Stimulated activated CD4-positive, alpha-beta T cell treated with anti-CD3 and anti-CD28 coated beads, Interleukin-2, amount 100 ng/mL, for 24 hours (primary cell): ENCODE results near the gene PCDHB11.
"Not testable (repeated sequence)": the region's sequence is repeated elsewhere in the genome, so short reads cannot be mapped to it uniquely, and the experiment has no call there.

Source experiments
- DNase-seq, 2 donors: peaks; one replicate each; pipeline ENCODE4 v3.0.0-alpha.2; 2020

Gene PCDHB11

DNA sequence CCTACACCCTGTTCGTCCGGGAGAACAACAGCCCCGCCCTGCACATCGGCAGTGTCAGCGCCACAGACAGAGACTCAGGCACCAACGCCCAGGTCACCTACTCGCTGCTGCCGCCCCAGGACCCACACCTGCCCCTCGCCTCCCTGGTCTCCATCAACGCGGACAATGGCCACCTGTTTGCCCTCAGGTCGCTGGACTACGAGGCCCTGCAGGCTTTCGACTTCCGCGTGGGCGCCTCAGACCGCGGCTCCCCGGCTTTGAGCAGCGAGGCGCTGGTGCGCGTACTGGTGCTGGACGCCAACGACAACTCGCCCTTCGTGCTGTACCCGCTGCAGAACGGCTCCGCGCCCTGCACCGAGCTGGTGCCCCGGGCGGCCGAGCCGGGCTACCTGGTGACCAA lies 10.7 kb upstream of the PCDHB11 start:
- not testable (repeated sequence) for DNase-seq

DNA sequence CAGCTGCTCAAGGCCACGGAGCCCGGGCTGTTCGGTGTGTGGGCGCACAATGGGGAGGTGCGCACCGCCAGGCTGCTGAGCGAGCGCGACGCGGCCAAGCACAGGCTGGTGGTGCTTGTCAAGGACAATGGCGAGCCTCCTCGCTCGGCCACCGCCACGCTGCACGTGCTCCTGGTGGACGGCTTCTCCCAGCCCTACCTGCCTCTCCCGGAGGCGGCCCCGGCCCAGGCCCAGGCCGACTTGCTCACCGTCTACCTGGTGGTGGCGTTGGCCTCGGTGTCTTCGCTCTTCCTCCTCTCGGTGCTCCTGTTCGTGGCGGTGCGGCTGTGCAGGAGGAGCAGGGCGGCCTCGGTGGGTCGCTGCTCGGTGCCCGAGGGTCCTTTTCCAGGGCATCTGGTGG lies 10.3 kb upstream of the PCDHB11 start:
- not testable (repeated sequence) for DNase-seq

DNA sequence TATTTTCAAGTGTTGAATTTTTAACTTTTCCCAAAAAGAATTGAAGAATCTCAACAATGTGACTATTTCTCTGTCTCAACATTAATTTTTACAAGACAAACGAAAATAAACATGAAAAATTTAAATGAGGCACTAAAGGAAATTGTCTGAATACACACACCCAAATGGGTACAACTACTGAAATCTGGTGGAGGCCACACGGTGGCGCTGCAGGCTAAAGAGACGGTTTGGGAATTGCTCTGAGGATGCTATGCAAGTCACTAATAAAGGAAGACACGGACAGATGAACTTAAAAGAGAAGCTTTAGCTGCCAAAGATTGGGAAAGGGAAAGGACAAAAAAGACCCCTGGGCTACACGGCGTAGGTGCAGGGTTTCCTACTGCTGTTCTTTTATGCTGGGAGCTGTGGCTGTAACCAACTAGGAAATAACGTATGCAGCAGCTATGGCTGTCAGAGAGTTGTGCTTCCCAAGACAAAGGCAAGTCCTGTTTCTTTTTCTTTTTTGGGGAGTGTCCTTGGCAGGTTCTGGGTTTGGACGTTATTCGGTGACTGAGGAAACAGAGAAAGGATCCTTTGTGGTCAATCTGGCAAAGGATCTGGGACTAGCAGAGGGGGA lies 7.2 kb upstream of the PCDHB11 start, which contains the start of gene PCDHB10:
Gene PCDHB10 (plus strand): TSS at position 244 of the 616 bp plus-strand sequence. CDS start 200 bp downstream, at position 444.
- peak; percentile 24 to 53 for DNase-seq

DNA sequence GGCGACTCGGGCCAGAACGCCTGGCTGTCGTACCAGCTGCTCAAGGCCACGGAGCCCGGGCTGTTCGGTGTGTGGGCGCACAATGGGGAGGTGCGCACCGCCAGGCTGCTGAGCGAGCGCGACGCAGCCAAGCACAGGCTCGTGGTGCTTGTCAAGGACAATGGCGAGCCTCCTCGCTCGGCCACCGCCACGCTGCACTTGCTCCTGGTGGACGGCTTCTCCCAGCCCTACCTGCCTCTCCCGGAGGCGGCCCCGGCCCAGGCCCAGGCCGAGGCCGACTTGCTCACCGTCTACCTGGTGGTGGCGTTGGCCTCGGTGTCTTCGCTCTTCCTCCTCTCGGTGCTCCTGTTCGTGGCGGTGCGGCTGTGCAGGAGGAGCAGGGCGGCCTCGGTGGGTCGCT lies 5.1 kb upstream of the PCDHB11 start:
- not testable (repeated sequence) for DNase-seq

DNA sequence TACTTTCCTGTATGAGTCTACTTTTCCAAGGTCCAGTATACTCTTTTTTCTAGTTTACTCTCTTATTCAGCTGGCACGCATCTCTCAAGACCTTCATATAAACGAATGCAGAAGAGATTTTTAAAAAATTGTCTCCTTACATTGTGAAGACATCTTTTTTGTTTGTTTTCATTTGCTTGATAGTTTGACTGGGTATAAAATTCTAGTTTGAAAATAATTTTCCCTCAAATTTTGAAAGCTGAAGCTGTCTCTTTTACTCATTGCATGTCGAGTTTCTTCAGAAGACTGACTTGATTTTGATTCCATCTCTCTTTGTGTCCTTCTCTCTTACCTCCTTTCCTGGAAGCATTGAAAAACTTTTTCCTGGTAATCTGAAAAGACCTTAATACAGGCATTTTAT lies 3.1 kb upstream of the PCDHB11 start:
- DNase-seq = no peak

DNA sequence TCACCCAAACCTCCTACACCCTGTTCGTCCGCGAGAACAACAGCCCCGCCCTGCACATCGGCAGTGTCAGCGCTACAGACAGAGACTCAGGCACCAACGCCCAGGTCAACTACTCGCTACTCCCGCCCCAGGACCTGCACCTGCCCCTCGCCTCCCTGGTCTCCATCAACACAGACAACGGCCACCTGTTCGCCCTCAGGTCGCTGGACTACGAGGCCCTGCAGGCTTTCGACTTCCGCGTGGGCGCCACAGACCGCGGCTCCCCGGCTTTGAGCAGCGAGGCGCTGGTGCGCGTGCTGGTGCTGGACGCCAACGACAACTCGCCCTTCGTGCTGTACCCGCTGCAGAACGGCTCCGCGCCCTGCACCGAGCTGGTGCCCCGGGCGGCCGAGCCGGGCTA lies 1.7 kb downstream of the PCDHB11 start:
- DNase-seq = not testable (repeated sequence)

DNA sequence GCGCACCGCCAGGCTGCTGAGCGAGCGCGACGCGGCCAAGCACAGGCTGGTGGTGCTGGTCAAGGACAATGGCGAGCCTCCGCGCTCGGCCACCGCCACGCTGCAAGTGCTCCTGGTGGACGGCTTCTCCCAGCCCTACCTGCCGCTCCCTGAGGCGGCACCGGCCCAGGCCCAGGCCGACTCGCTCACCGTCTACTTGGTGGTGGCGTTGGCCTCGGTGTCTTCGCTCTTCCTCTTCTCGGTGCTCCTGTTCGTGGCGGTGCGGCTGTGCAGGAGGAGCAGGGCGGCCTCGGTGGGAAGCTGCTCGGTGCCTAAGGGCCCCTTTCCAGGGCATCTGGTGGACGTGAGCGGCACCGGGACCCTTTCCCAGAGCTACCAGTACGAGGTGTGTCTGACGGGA lies 2.2 kb downstream of the PCDHB11 start:
- not testable (repeated sequence) for DNase-seq

DNA sequence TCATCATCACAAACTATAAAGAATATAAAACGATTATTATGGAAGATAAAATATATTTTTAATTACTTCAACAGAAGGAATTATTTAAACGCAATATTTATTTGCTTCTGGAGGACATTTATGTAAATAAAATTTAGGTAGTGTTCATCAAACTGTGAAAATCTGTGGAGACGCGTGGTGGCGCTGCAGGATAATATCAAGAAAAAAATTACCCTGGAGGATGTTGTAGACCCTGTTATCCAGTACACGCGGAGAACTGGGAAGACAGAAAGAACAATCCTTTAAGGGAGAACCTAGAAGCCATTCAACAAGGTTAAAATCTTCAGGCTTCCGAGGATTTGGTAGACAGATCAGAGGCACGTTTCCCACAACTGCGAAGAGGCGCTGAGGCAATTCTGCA lies 9.1 kb downstream of the PCDHB11 start, which contains the start of gene PCDHB12:
Gene PCDHB12 (plus strand): TSS at position 242 of the 400 bp plus-strand sequence. CDS start 189 bp downstream, outside the sequence.
- DNase-seq = no peak

DNA sequence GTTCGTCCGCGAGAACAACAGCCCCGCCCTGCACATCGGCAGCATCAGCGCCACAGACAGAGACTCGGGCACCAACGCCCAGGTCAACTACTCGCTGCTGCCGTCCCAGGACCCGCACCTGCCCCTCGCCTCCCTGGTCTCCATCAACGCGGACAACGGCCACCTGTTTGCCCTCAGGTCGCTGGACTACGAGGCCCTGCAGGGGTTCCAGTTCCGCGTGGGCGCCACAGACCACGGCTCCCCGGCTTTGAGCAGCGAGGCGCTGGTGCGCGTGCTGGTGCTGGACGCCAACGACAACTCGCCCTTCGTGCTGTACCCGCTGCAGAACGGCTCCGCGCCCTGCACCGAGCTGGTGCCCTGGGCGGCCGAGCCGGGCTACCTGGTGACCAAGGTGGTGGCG lies 10.9 kb downstream of the PCDHB11 start:
- not testable (repeated sequence) for DNase-seq

DNA sequence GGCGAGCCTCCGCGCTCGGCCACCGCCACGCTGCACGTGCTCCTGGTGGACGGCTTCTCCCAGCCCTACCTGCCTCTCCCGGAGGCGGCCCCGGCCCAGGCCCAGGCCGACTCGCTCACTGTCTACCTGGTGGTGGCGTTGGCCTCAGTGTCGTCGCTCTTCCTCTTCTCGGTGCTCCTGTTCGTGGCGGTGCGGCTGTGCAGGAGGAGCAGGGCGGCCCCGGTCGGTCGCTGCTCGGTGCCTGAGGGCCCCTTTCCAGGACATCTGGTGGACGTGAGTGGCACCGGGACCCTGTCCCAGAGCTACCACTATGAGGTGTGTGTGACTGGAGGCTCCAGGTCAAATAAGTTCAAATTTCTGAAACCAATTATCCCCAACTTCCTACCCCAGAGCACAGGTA lies 11.4 kb downstream of the PCDHB11 start:
- not testable (repeated sequence) for DNase-seq

DNA sequence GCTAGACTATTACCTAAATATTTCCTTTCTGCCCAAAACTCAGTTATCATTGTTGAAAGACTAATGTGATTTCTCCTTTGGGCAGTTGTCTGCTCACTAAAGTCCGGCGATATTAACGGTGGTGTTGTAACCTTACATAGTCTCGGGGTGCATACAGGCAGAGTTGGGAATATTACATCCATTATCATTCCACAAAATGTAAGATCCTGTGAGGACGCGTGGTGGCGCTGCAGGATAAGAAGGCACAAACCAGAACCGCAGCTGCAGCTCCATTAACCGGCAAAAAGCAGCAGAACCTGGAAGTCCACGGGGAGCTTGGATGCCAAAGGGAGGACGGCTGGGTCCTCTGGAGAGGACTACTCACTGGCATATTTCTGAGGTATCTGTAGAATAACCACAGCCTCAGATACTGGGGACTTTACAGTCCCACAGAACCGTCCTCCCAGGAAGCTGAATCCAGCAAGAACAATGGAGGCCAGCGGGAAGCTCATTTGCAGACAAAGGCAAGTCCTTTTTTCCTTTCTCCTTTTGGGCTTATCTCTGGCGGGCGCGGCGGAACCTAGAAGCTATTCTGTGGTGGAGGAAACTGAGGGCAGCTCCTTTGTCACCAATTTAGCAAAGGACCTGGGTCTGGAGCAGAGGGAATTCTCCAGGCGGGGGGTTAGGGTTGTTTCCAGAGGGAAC lies 14.4 kb downstream of the PCDHB11 start, which contains the start of gene PCDHB13:
Gene PCDHB13 (plus strand): TSS at position 264 of the 684 bp plus-strand sequence. CDS start 205 bp downstream, at position 469.
- DNase-seq = peak in 1 of 2 donors; percentile 28

DNA sequence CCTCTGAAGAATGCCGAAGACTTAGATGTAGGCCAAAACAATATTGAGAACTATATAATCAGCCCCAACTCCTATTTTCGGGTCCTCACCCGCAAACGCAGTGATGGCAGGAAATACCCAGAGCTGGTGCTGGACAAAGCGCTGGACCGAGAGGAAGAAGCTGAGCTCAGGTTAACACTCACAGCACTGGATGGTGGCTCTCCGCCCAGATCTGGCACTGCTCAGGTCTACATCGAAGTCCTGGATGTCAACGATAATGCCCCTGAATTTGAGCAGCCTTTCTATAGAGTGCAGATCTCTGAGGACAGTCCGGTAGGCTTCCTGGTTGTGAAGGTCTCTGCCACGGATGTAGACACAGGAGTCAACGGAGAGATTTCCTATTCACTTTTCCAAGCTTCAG lies 15.2 kb downstream of the PCDHB11 start:
- DNase-seq = not testable (repeated sequence)

DNA sequence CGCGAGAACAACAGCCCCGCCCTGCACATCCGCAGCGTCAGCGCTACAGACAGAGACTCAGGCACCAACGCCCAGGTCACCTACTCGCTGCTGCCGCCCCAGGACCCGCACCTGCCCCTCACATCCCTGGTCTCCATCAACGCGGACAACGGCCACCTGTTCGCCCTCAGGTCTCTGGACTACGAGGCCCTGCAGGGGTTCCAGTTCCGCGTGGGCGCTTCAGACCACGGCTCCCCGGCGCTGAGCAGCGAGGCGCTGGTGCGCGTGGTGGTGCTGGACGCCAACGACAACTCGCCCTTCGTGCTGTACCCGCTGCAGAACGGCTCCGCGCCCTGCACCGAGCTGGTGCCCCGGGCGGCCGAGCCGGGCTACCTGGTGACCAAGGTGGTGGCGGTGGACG lies 16.1 kb downstream of the PCDHB11 start:
- DNase-seq = not testable (repeated sequence)

DNA sequence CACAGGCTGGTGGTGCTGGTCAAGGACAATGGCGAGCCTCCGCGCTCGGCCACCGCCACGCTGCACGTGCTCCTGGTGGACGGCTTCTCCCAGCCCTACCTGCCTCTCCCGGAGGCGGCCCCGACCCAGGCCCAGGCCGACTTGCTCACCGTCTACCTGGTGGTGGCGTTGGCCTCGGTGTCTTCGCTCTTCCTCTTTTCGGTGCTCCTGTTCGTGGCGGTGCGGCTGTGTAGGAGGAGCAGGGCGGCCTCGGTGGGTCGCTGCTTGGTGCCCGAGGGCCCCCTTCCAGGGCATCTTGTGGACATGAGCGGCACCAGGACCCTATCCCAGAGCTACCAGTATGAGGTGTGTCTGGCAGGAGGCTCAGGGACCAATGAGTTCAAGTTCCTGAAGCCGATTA lies 16.6 kb downstream of the PCDHB11 start:
- DNase-seq = not testable (repeated sequence)

DNA sequence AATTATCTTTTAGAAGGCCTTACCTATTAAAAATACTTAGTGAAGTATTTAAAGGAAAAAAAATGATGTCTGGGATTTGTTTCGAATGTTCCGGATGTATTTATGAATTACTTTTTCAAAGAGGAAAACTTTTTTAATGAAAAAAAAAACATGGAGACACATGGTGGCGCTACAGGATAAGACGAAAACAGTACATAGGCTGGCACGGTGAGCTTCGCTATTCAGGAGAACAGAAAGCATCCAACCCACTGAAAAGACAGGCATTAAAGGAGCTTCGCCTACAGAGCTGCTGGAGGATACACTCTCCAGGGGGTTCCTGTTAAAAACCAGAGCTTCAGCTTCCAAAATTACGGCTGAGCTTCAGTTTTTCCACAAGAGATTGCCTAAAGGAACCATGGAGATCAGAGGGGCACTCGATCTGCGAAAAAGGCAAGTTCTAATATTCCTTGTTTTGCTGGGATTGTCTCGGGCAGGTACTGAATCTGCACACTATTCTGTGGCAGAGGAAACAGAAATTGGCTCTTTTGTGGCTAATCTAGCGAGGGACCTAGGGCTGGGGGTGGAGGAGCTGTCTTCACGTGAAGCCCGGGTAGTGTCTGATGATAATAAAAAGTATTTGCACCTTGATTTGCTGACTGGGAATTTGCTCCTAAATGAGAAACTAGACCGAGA lies 23.8 kb downstream of the PCDHB11 start, which contains the start of gene PCDHB14:
Gene PCDHB14 (plus strand): TSS at position 232 of the 672 bp plus-strand sequence. CDS start 163 bp downstream, at position 395.
- no peak for DNase-seq

DNA sequence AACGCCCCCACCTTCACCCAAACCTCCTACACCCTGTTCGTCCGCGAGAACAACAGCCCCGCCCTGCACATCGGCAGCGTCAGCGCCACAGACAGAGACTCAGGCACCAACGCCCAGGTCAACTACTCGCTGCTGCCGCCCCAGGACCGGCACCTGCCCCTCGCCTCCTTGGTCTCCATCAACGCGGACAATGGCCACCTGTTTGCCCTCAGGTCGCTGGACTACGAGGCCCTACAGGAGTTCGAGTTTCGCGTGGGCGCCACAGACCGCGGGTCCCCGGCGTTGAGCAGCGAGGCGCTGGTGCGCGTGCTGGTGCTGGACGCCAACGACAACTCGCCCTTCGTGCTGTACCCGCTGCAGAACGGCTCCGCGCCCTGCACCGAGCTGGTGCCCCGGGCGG lies 25.4 kb downstream of the PCDHB11 start:
- not testable (repeated sequence) for DNase-seq

DNA sequence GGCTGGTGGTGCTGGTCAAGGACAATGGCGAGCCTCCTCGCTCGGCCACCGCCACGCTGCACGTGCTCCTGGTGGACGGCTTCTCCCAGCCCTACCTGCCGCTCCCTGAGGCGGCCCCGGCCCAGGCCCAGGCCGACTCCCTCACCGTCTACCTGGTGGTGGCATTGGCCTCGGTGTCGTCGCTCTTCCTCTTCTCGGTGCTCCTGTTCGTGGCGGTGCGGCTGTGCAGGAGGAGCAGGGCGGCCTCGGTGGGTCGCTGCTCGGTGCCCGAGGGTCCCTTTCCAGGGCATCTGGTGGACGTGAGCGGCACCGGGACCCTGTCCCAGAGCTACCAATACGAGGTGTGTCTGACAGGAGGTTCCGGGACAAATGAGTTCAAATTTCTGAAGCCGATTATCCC lies 26.0 kb downstream of the PCDHB11 start:
- DNase-seq = not testable (repeated sequence)

DNA sequence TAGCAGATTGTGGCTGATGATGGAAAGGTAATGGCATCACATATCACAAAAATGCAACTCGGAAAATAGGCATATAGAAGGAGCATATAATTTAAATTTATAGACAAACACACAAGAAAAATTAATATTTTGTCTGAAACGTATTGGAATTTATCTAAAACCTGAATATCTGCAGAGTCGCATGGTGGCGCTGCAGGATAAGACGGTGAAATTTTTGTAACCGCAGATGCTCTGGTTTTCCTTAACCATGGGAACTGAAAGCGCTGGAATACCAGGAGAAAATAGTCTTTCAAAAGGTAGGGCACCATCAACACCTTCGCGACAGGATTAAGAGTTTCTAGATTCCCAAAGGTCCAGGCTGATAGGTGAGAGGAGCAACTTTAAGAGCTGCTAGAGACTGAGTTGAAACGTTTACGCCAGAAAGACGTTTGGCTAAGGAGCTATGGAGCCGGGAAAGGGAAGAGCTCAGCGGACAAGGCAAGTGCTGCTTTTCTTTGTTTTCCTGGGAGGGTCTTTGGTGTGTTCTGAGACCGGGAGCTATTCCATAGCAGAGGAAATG lies 34.8 kb downstream of the PCDHB11 start:
- no peak for DNase-seq

DNA sequence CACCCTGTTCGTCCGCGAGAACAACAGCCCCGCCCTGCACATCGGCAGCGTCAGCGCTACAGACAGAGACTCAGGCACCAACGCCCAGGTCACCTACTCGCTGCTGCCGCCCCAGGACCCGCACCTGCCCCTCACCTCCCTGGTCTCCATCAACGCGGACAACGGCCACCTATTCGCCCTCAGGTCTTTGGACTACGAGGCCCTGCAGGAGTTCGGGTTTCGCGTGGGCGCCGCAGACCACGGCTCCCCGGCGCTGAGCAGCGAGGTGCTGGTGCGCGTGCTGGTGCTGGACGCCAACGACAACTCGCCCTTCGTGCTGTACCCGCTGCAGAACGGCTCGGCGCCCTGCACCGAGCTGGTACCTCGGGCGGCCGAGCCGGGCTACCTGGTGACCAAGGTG lies 36.5 kb downstream of the PCDHB11 start:
- DNase-seq = not testable (repeated sequence)

DNA sequence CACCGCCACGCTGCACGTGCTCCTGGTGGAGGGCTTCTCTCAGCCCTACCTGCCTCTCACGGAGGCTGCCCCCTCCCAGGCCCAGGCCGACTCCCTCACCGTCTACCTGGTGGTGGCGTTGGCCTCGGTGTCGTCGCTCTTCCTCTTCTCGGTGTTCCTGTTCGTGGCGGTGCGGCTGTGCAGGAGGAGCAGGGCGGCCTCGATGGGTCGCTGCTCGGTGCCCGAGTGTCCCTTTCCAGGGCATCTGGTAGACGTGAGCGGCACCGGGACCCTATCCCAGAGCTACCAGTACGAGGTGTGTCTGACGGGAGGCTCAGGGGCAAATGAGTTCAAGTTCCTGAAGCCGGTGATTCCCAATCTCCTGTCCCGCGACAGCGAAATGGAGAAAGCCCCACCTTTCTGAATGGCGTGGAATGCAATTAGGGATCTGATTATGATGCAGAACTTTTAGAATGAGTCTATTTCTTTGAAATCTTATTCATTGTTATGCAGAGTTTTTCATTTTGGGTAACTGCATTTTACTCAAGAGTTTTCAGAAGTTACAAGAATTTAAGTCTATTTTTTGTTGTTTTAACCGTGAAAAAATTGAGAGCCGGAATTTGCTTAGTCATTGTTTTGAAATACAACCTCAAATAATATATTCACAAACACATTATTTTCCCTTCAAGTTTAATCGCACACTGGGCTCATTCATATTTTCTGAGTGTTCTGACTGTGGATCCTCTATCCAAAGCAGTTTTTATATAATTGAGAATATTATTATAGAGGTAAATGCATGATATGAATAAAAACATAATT lies 37.3 kb downstream of the PCDHB11 start:
- no peak for DNase-seq

DNA sequence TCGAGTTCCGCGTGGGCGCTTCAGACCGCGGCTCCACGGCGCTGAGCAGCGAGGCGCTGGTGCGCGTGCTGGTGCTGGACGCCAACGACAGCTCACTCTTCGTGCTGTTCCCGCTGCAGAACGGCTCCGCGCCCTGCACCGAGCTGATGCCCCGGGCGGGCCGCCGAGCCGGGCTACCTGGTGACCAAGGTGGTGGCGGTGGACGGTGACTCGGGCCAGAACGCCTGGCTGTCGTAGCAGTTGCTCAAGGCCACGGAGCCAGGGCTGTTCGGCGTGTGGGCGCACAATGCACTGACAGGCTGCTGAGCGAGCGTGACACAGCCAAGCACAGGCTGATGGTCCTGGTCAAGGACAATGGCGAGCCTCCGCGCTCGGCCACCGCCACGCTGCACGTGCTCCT lies 42.1 kb downstream of the PCDHB11 start:
- no peak for DNase-seq

DNA sequence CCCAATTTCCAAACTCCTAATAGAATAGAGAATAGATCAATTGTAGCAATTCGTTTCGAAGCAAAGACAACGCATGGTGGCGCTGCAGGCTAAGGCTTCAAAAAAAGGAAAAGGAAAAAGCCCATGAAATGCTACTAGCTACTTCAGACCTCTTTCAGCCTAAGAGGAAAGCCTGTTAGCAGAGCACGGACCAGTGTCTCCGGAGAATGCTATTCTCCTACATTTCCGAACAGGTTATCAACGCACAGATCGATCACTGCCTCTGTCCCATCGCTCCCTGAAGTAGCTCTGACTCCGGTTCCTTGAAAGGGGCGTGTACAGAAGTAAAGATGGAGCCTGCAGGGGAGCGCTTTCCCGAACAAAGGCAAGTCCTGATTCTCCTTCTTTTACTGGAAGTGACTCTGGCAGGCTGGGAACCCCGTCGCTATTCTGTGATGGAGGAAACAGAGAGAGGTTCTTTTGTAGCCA lies 45.9 kb downstream of the PCDHB11 start, which contains the start of gene PCDHB15:
Gene PCDHB15 (plus strand): TSS at position 146 of the 468 bp plus-strand sequence. CDS start 184 bp downstream, at position 330.
- peak; percentile 11 to 19 for DNase-seq
